Smooth muscle cell (in vitro differentiated cells): ENCODE measurements around the gene TCP1. TPM values are rescaled to one million over a fixed set of nuclear protein-coding genes. Genes with fewer than 3 reads are reported as not detected.

Experiments used
- DNase-seq: peaks from one replicate; lab custom pipeline; 2025; ENCODE audit not compliant: unreplicated experiment; lab: John Stamatoyannopoulos, UW
- H2AFZ ChIP-seq: fragments of 200-600 bp; sonication (generic); 2 replicates; pipeline ENCODE4 v1.6.0; 2016; ENCODE audit warnings: antibody characterized with exemption, low read depth, mild to moderate bottlenecking
- H3F3A ChIP-seq: fragments of 200-600 bp; sonication (generic); 2 replicates; pipeline ENCODE4 v1.6.0; 2017; ENCODE audit warnings: antibody characterized with exemption, low read depth
- H3K27ac ChIP-seq: fragments of 200-600 bp; sonication (generic); 2 replicates; pipeline ENCODE4 v1.5.1; 2016; ENCODE audit warnings: low read depth, mild to moderate bottlenecking
- H3K27me3 ChIP-seq: fragments of 200-600 bp; sonication (generic); 2 replicates; pipeline ENCODE4 v1.6.1; 2016; ENCODE audit warnings: low read depth, mild to moderate bottlenecking
- H3K36me3 ChIP-seq: fragments of 200-600 bp; sonication (generic); 2 replicates; pipeline ENCODE4 v1.5.1; 2016; ENCODE audit warnings: low read depth
- H3K4me1 ChIP-seq: fragments of 200-600 bp; sonication (generic); 2 replicates; pipeline ENCODE4 v1.5.1; 2016; ENCODE audit warnings: low read depth
- H3K4me2 ChIP-seq: fragments of 200-600 bp; sonication (generic); 2 replicates; pipeline ENCODE4 v1.6.0; 2016; ENCODE audit warnings: mild to moderate bottlenecking
- H3K4me3 ChIP-seq: fragments of 200-600 bp; sonication (generic); 2 replicates; pipeline ENCODE4 v1.5.1; 2016; ENCODE audit warnings: mild to moderate bottlenecking
- H3K79me2 ChIP-seq: fragments of 200-600 bp; sonication (generic); 2 replicates; pipeline ENCODE4 v1.6.0; 2016; ENCODE audit warnings: low read depth, mild to moderate bottlenecking
- H3K9ac ChIP-seq: fragments of 200-600 bp; sonication (generic); 2 replicates; pipeline ENCODE4 v1.6.0; 2016; ENCODE audit warnings: low read depth
- H3K9me3 ChIP-seq: fragments of 200-600 bp; sonication (generic); replicated peaks from 2 replicates; pipeline ENCODE4 v1.5.1; 2016; ENCODE audit warnings: low read depth
- H4K20me1 ChIP-seq: fragments of 200-600 bp; sonication (generic); 2 replicates; pipeline ENCODE4 v1.6.0; 2016; ENCODE audit warnings: low read depth
- WGBS: methylation state at CpG from one replicate; pipeline ENCODE4 v1.1.7; 2016; ENCODE audit warnings: low lambda C conversion rate; 5-methylcytosine and 5-hydroxymethylcytosine counted together
- polyA plus RNA-seq: library from polyadenylated mRNA; unstranded; fragments of >200 nt; fragmentation: Nextera tagmentation; extraction: Ambion mirVana; gene quantifications from 2 replicates; pipeline ENCODE4 v1.2.1, GENCODE V29; 2016
- total RNA-seq: library from RNA; depleted of rRNA; stranded (reverse); fragments of >200 nt; gene quantifications from 2 replicates; pipeline ENCODE4 v1.2.3, GENCODE V29; 2014
- TF ChIP-seq, protein P1 (sequence below): fragments of 200-600 bp; sonication (generic); IDR thresholded peaks from 2 replicates; pipeline ENCODE4 v1.5.1; 2017; ENCODE audit warnings: borderline replicate concordance, mild to moderate bottlenecking, antibody characterized with exemption; ENCODE audit not compliant: insufficient read depth, poor library complexity, severe bottlenecking

The TCP1 gene
- total and polyA plus RNA-seq, 2 experiments from 2014 or later = 125 to 132 TPM

DNA sequence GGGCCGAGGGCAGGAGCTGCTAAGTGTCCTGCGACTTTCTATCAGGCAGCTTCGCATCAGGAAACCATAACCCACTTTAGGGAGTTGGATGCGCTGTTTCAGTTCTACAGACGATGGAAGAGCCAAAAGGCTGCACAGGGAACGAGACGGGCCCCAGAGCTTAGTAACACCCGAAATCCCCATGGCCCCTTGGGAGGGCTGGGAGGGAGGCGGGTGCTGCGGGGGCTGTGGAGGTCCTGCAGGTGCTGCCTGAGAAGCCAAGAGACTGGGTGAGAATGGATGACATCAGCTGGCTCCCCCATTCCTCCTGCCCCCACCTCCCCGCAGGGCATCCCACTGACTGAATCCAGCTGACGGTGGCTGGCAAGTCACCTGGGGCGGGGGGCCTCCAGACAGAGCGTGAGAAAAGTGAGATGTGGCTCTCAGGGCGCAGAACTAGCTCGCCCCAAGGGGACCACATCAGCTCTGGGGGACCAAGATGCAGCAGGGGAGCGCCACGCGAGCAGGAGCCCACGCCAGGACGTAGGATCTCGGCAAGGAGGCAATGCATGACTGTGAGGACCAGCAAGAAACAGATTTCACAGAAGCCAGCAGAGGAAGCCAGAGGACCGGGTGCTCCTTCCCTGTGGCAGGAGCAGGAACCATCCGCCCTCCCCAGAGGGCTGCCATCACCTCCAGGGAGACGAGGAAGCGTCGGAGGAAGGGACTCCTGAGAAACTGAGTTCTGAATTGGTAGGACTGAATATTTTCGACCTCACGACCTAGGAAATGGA lies 47.5 kb upstream of the TCP1 start:
- TF ChIP-seq, protein P1, sequence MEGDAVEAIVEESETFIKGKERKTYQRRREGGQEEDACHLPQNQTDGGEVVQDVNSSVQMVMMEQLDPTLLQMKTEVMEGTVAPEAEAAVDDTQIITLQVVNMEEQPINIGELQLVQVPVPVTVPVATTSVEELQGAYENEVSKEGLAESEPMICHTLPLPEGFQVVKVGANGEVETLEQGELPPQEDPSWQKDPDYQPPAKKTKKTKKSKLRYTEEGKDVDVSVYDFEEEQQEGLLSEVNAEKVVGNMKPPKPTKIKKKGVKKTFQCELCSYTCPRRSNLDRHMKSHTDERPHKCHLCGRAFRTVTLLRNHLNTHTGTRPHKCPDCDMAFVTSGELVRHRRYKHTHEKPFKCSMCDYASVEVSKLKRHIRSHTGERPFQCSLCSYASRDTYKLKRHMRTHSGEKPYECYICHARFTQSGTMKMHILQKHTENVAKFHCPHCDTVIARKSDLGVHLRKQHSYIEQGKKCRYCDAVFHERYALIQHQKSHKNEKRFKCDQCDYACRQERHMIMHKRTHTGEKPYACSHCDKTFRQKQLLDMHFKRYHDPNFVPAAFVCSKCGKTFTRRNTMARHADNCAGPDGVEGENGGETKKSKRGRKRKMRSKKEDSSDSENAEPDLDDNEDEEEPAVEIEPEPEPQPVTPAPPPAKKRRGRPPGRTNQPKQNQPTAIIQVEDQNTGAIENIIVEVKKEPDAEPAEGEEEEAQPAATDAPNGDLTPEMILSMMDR = no peak
- 96% methylated on average over 27 of the region's 29 CpGs for WGBS
- Histone ChIP-seq H4K20me1 (no peaks in the 10 kb centered on the region), H3K27me3 (no peaks in the 10 kb centered on the region), H3K9ac (no peak overlapping the region), H3F3A (no peaks in the 10 kb centered on the region), H3K4me2 (no peak overlapping the region), H3K79me2 (no peaks in the 10 kb centered on the region), H3K9me3 (no peaks in the 10 kb centered on the region), H3K36me3 (no peaks in the 10 kb centered on the region), H2AFZ (no peak overlapping the region), H3K4me3 (no peak overlapping the region), H3K4me1 (no peaks in the 10 kb centered on the region), H3K27ac (no peak overlapping the region)
- DNase-seq = no peak

DNA sequence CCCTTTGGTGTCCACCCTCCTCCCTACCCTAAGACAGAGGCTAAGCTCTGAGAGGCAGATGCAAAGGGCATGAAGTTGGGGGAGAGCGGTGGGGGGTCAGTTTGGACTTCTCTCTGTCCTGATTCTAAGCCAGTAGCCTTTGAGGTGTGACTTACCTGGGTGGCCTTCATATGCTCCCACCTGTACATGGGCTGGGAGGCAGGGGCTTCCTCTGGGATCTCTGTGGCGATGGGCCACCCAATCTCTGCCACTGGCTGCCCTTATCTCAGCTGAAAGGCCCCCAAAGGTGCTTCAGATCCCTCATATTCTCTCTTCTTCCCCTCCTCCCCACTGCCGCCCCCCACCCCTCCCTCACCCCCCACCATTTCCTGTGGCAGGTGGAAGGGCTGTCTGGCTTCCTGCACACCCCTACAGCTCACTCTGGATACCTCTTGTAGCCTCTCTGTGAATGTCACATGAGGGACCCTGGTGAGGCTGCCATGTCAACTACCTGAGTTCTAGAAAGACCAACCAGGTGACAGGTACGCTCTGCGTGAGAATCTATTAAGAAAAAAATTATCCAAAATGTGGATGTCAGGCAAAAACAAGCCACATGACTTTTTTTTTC lies 44.7 kb upstream of the TCP1 start:
- no peaks in the 10 kb centered on the region for H3K36me3 ChIP-seq
- TF ChIP-seq, protein P1 = no peak
- no peaks in the 10 kb centered on the region for H3F3A ChIP-seq
- DNase-seq = no peak
- no peak overlapping the region for H3K27ac ChIP-seq
- no peaks in the 10 kb centered on the region for H3K27me3 ChIP-seq
- no peak overlapping the region for H3K4me2 ChIP-seq
- H3K9me3 ChIP-seq = no peaks in the 10 kb centered on the region
- no peak overlapping the region for H2AFZ ChIP-seq
- no peak overlapping the region for H3K4me3 ChIP-seq
- no peaks in the 10 kb centered on the region for H4K20me1 ChIP-seq
- no peaks in the 10 kb centered on the region for H3K4me1 ChIP-seq
- WGBS = 96% methylated on average over 3 of the region's 5 CpGs
- no peaks in the 10 kb centered on the region for H3K79me2 ChIP-seq
- no peak overlapping the region for H3K9ac ChIP-seq

DNA sequence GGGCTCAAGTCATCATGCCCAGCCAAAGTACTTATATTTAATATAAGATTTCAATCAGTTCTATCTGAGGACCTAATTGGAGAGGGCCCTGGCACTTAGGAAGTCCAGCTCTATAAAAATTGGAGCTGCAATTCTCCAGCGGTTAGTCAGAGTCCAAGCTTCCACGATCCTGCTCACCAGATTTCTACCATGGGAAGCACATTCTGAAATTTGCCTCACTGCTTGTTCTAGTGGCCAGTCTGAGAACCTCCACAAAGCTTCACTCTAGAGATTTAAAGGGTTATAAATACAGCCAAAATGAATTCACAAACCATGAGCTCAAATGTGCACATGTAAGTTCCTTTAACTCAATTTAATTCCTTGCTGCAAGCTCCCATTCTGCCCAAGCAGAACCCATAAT lies 44.2 kb upstream of the TCP1 start:
- no peaks in the 10 kb centered on the region for H3K27me3 ChIP-seq
- no peaks in the 10 kb centered on the region for H3F3A ChIP-seq
- no peak for DNase-seq

More for the DNA sequence above, 44.2 kb upstream of the TCP1 start:
- Histone ChIP-seq H3K27ac (no peak overlapping the region), H2AFZ (no peak overlapping the region), H3K36me3 (no peaks in the 10 kb centered on the region), H4K20me1 (no peaks in the 10 kb centered on the region), H3K9me3 (no peaks in the 10 kb centered on the region), H3K9ac (no peak overlapping the region), H3K79me2 (no peaks in the 10 kb centered on the region), H3K4me2 (no peak overlapping the region), H3K4me3 (no peak overlapping the region), H3K4me1 (no peaks in the 10 kb centered on the region)
- TF ChIP-seq, protein P1 = no peak
- 40% methylated on average over 2 of the region's 2 CpGs for WGBS
